GM19438 (cell line): ENCODE results near the gene NNMT.
"Not testable (repeated sequence)": the region's sequence is repeated elsewhere in the genome, so short reads cannot be mapped to it uniquely, and the experiment has no call there.

Experiments
- ATAC-seq: cut with Tn5 transposase; IDR thresholded peaks from one replicate; pipeline ENCODE4 v1.9.1; 2021; ENCODE audit warnings: low read depth; ENCODE audit not compliant: unreplicated experiment

Gene NNMT

DNA sequence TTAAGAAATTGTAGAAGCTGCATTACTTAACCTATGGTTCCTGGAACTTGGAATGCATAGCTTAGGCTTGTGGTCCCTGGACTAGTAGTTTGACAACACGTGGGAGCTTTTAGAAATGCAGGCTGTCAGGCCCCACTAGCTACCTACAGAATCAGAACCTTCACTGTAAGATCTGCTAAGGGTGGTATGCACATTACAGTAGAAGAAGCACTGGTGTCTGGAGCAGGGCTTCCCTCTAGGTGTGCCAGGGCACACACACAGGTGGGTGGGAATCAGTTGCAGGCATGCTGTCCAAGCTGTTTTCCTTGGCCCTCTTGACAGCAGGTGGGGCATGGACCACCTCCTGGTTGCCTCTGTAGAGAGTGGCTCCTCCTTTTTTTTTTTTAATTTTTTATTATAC lies 8.8 kb downstream of the NNMT start:
- ATAC-seq, result no peak

GRCh38 chr11:114307524-114308203 lies 11.5 kb downstream of the NNMT start:
- ATAC-seq, result no peak

DNA sequence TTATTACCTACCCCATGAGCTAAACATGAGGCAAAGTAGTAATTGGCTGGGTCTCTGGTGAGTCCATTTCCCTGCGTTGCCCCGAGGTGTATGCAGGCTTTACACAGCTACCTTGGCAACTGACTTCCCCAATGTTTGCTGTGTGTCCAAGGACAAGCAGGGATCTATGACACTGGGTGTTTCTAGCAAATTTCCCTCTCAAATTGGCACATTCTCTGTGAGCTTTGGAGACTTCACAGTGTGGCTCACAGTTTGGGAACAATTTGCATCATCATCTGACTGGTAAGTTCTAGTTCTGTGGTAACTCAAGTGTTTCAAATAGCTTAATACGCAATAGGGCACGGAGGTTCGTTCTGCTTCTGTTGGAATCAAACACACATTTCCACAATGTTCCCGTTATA lies 12.5 kb downstream of the NNMT start:
- ATAC-seq, result no peak

GRCh38 chr11:114309517-114309916 lies 13.3 kb downstream of the NNMT start:
- ATAC-seq, result no peak

DNA sequence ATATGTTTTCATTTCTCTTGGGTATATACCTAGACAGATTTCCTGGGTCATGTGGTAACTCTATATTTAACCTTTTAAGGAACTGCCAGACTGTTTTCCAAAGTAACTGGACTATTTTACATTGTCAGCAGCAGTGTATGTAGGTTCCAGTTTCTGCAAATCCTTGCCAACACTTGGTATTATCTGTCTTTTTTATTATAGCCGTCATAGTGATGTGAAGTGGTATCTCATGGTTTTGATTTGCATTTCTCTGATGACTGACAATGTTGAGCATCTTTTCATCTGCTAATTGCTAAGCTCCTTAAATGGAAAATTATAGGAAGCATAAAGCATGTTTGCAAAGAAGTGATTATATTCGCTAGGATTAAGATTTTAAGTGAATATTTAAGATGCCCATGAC lies 13.9 kb downstream of the NNMT start:
- no peak for ATAC-seq

GRCh38 chr11:114311946-114312345 lies 15.7 kb downstream of the NNMT start:
- ATAC-seq, result no peak

DNA sequence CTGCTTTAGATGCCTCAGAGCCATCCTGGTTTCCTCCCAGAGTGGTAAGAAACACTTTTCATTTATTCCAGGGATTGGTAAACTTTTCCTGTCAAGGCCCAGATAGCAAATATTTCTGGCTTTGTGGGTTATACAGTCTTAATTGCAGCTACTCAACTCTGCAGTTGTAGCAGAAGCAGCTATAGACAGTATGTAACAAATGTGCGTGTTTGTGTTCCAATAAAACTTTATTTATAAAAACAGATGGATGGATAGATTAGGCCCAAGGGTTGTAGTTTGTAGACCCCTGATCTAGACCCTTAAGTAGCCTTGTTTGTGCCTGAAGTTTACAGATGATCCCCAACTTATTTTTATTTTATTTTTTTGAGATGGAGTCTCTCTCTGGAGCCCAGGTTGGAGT lies 17.9 kb downstream of the NNMT start:
- no peak for ATAC-seq

- ATAC-seq, result no peak
Measured at GRCh38 chr11:114315749-114316368, 19.7 kb downstream of the NNMT start.

- ATAC-seq, result no peak
Measured at GRCh38 chr11:114316980-114317786, 21.0 kb downstream of the NNMT start.

GRCh38 chr11:114317787-114318137 lies 21.6 kb downstream of the NNMT start:
- no peak for ATAC-seq

DNA sequence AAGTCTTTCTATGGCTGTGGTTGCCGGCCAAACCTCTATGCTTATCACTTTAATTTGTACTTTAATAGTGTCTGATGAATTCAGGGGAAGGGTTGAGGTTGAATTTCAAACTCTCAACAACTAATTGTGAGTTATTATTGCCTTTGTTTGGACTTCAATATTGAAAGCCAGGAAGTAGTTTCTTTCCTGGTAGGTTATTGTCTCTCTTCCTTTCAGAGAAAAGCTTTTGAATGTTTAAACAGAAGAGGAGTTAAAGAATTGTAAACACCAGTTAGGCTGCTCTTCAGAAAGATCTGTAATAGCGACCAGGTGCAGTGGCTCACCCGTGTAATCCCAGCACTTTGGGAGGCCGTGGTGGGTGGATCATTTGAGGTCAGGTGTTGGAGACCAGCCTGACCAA lies 22.2 kb downstream of the NNMT start:
- no peak for ATAC-seq

GRCh38 chr11:114319716-114320328 lies 23.6 kb downstream of the NNMT start:
- ATAC-seq, result no peak

- no peak for ATAC-seq
Measured at GRCh38 chr11:114321621-114322257, 25.5 kb downstream of the NNMT start.

DNA sequence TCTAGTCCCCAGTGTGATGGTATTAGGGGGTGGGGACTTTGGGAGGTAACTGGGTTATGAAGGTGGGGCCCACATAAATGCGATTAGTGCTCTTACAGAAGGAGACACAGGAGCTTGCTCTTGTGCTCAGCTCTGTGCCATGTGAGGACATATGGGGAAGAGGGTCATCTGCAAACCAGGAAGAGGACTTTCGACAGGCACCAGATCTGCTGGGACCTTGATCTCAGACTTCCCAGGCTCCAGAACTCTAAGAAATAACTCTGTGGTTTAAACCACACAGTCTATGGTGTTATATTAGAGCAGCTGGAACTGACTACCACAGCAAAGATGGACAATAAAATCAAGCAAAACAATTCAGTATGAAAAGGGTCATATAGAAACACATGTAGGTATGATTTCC lies 26.7 kb downstream of the NNMT start:
- no peak for ATAC-seq

DNA sequence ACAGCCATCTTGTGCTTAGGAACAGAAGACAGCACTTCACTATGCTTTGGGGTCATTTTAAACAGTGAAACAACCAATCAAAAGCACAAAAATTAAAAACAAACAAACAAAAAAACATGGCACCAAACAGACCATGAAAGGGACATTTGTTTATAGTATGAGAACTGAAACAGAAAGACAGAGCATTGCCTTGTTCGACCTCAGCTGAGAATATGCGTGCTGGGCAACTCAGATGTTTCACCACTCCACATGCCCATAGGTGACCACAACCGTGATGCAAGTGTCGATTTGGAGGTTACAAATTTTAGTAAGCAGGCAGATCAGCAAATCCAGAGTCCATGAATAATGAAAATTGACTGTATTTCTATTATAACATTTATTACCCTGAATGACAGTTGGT lies 30.0 kb downstream of the NNMT start:
- ATAC-seq, result no peak

GRCh38 chr11:114326776-114327175 lies 30.6 kb downstream of the NNMT start:
- ATAC-seq, result no peak

DNA sequence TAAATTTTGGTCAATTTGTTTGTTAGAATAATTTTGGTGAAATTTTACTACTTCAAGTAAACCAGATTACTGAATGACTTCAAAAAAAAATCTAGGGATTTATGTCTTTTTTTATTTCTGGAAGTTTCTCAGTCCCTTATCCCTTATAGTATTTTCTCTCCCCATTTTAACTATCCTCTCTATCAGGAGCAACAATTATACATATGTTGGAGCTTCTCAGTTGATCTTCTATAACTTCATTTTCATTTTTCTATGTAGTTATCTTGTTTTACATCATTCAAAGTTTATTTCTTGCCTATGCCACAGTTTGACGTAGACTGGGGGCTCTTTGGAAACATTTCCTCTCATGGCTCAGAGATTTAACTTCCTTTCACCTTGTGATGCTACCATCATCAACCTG lies 34.2 kb downstream of the NNMT start:
- no peak for ATAC-seq

DNA sequence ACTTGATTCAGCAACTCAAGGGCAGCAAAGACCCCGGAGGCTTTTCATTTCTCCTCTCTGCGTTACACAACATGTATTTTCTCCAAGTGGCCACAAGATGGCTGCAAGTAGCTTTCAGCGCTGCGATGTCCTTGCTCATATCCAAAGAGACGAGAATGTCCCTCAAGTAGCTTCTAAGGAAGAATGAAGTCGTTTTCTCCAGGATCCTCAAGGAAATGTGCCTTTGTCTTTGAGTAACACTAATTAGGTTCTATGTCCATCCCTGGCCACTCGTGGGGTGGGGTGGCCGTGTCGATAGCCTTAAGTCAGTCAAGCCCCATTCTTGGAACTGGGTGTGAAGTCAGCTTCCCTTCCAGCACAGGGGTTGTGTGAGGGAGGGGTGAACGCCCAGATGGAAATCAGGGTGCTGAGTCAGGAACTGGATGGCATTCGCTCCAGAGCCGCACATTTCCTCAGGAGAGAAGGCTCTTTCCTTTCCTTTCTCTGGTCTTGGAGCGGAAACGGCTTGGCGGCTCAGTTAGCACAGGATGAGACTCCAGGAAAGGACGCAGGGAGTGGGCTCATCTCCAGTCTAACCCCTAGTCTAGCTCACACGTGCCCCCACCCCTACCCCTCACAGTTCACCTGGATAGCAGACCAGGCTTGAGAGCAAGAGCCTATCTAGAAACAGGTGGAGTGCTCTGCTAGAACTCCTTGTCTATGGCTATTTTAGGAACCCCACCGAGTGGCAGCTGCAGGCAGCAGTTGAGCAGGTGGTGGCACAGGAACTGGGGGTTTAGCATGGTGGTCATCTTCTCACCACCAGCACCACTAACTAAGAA lies 44.3 kb downstream of the NNMT start:
- ATAC-seq, result no peak

- ATAC-seq, result not testable (repeated sequence)
Measured at GRCh38 chr11:114341667-114342066, 45.5 kb downstream of the NNMT start.

GRCh38 chr11:114342476-114342875 lies 46.3 kb downstream of the NNMT start:
- ATAC-seq, result no peak
